Activated CD8-positive, alpha-beta T cell treated with anti-CD3 and anti-CD28 coated beads, Interleukin-2, amount 10 ng/mL, durations not matched to agents 7 days and 5 days (primary cell): ENCODE results near the gene DSC1. TPM values are rescaled to one million over a fixed set of nuclear protein-coding genes. Genes with fewer than 3 reads are reported as not detected.

ENCODE experiments used
- ATAC-seq: fragments of 150-1000 bp; cut with Tn5 transposase; one replicate; pipeline ENCODE4 v1.10.0; 2021; ENCODE audit warnings: moderate library complexity
- CTCF ChIA-PET: fragments of 350-600 bp; sonication (Branson Sonifier 250); formaldehyde crosslinking; loops from one replicate; lab custom pipeline; 2021; ENCODE audit warnings: antibody characterized with exemption; lab: Charles Lee
- POLR2A ChIA-PET: fragments of 350-600 bp; sonication (Branson Sonifier 250); formaldehyde crosslinking; loops from one replicate; lab custom pipeline; 2021; ENCODE audit warnings: antibody characterized with exemption; lab: Charles Lee
- DNase-seq: peaks from one replicate; pipeline ENCODE4 v3.0.0-alpha.2; 2020
- H3K27ac Mint-ChIP-seq: one replicate; pipeline ENCODE4 v1.8.0; 2021; ENCODE audit warnings: mild to moderate bottlenecking, mixed read lengths
- H3K27me3 Mint-ChIP-seq: one replicate; pipeline ENCODE4 v1.8.0; 2021; ENCODE audit warnings: low read depth, mixed read lengths
- H3K36me3 Mint-ChIP-seq: one replicate; pipeline ENCODE4 v1.8.0; 2021; ENCODE audit warnings: low read depth, mixed read lengths
- H3K4me1 Mint-ChIP-seq: one replicate; pipeline ENCODE4 v1.8.0; 2021; ENCODE audit warnings: low read depth, mixed read lengths
- H3K4me3 Mint-ChIP-seq: one replicate; pipeline ENCODE4 v1.8.0; 2021; ENCODE audit warnings: mild to moderate bottlenecking, mixed read lengths
- H3K9me3 Mint-ChIP-seq: one replicate; pipeline ENCODE4 v1.8.0; 2022; ENCODE audit warnings: mixed read lengths; ENCODE audit not compliant: insufficient read depth
- total RNA-seq, 2 experiments: library from RNA; stranded (reverse); gene quantifications; one replicate each; pipeline ENCODE4 v1.2.3, GENCODE V29; 2021

Gene DSC1
- total RNA-seq, 2 experiments from 2014 or later = 0.13 to 0.16 TPM

DNA sequence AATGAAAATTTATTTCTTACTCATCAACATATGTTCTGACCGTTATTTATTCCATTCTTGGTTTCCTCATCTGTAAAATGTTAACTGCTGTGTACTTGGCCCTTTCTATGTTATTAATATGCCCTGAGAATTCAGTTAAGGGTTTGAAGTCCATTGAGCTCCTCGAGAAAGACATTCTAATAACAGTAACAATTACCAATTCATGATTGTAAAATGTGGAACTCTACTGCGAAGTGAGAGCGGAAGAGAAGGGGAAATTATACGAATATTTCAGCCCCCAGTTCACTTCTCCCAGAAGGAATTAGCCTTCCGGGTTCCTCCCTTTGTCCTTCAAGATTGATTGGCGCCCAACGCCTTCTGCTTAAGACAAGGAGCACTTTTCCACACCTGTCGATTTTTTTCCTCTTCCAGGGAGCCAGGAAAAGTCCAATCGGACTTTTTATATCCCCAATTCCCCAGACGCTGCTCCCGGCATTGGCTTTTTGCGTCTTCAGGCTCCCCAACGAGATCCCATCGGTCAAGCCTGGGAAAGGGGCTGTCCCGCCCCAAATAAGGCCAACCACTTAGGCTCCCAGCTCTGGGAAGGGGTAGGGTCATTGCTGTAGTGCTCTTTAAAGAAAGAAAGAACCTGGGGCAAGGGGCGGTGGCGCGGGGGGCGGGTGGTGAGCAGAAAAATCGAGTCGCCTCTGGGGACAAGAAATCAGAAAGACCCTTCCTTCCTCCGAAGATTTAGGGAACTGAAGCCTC is 62.0 kb downstream of the DSC1 start:
- POLR2A ChIA-PET = no interaction called here
- no peak overlapping the region for H3K4me3 Mint-ChIP-seq

GRCh38 chr18:31099450-31100230 is 63.0 kb downstream of the DSC1 start:
- H3K4me1 Mint-ChIP-seq = no peaks in the 10 kb centered on the region
- DNase-seq = no peak
- POLR2A ChIA-PET = no interaction called here
- CTCF ChIA-PET = no interaction called here
- H3K36me3 Mint-ChIP-seq = no peaks in the 10 kb centered on the region
- H3K4me3 Mint-ChIP-seq = no peak overlapping the region
- H3K27me3 Mint-ChIP-seq = peaks cover 31% of the 10 kb centered on the region
- no peaks in the 10 kb centered on the region for H3K9me3 Mint-ChIP-seq
- ATAC-seq = no peak
- H3K27ac Mint-ChIP-seq = no peak overlapping the region

More for the DNA sequence above, 62.0 kb downstream of the DSC1 start:
- Mint-ChIP-seq H3K27ac (no peak overlapping the region), H3K27me3 (peaks cover 31% of the 10 kb centered on the region), H3K36me3 (no peaks in the 10 kb centered on the region), H3K4me1 (no peaks in the 10 kb centered on the region), H3K9me3 (no peaks in the 10 kb centered on the region)
- DNase-seq (no peak), ATAC-seq (no peak)
- CTCF ChIA-PET = no interaction called here

- Mint-ChIP-seq H3K27me3 (peaks cover 31% of the 10 kb centered on the region), H3K4me1 (no peaks in the 10 kb centered on the region), H3K36me3 (no peaks in the 10 kb centered on the region), H3K27ac (no peak overlapping the region), H3K9me3 (no peaks in the 10 kb centered on the region), H3K4me3 (no peak overlapping the region)
- no peak for ATAC-seq
- POLR2A ChIA-PET = no interaction called here
- CTCF ChIA-PET = no interaction called here
- DNase-seq = no peak
Measured at GRCh38 chr18:31098878-31099277, 63.8 kb downstream of the DSC1 start.

- Mint-ChIP-seq H3K27me3 (peaks cover 25% of the 10 kb centered on the region), H3K36me3 (no peaks in the 10 kb centered on the region), H3K4me3 (no peak overlapping the region), H3K4me1 (no peaks in the 10 kb centered on the region), H3K27ac (no peak overlapping the region), H3K9me3 (no peaks in the 10 kb centered on the region)
- ChIA-PET CTCF (no interaction called here), POLR2A (no interaction called here)
- DNase-seq = no peak
- no peak for ATAC-seq
Measured at GRCh38 chr18:31097666-31098065, 65.0 kb downstream of the DSC1 start.

- POLR2A ChIA-PET = no interaction called here
- no peak for DNase-seq
- Mint-ChIP-seq H3K27me3 (no peaks in the 10 kb centered on the region), H3K4me1 (no peaks in the 10 kb centered on the region), H3K27ac (no peak overlapping the region), H3K4me3 (no peak overlapping the region), H3K36me3 (no peaks in the 10 kb centered on the region), H3K9me3 (peaks cover 5% of the 10 kb centered on the region)
- ATAC-seq = no peak
- CTCF ChIA-PET = no interaction called here
Measured at GRCh38 chr18:31093880-31094279, 68.8 kb downstream of the DSC1 start.

GRCh38 chr18:31093294-31093693 is 69.4 kb downstream of the DSC1 start:
- ATAC-seq = no peak
- H3K27ac Mint-ChIP-seq = no peak overlapping the region
- ChIA-PET POLR2A (no interaction called here), CTCF (no interaction called here)
- H3K27me3 Mint-ChIP-seq = no peaks in the 10 kb centered on the region
- no peak for DNase-seq
- H3K4me1 Mint-ChIP-seq = no peaks in the 10 kb centered on the region
- H3K36me3 Mint-ChIP-seq = no peaks in the 10 kb centered on the region
- no peak overlapping the region for H3K4me3 Mint-ChIP-seq
- peaks cover 5% of the 10 kb centered on the region for H3K9me3 Mint-ChIP-seq

DNA sequence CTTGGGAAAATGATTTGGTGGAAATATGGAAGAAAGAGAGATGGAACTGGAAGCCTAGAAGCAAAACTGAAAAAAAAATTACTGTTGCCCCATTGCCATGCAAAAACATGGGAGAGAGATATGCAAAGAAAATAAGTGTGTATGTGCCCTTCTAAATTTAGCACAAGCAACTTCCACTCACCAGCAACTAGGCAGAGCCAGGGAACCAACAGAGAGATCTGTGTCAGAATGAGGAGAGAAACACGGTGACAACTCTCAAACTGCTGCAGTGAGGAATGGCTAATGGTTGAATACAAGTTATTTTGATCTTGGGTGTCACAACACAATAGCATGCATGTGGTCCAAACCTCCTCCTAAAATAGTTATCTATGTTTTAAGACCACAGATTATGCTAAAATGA is 71.3 kb downstream of the DSC1 start:
- Mint-ChIP-seq H3K9me3 (peaks cover 5% of the 10 kb centered on the region), H3K36me3 (no peaks in the 10 kb centered on the region), H3K4me3 (no peak overlapping the region), H3K27me3 (no peaks in the 10 kb centered on the region), H3K27ac (no peak overlapping the region), H3K4me1 (no peaks in the 10 kb centered on the region)
- CTCF ChIA-PET = no interaction called here
- POLR2A ChIA-PET = no interaction called here
- DNase-seq (no peak), ATAC-seq (no peak)

DNA sequence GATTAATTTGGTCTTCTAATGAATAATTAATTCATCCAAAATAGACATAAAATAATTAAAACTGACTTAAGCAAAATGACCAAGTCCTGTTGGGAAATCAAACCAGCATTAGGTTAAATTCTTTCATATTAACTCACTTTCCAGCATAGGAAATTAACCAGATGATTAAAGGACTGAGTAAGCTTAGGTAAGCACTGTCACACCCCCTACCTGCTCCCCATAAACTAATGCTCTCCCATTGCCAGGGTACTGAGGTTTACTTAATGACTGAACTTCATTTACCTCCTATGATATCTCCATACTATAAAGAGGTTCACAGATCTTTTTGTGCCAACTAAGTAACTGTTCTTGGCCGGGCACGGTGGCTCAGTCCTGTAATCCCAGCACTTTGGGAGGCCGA is 74.1 kb downstream of the DSC1 start:
- H3K27ac Mint-ChIP-seq = no peak overlapping the region
- no peaks in the 10 kb centered on the region for H3K4me1 Mint-ChIP-seq
- no peaks in the 10 kb centered on the region for H3K27me3 Mint-ChIP-seq
- DNase-seq = no peak
- no peak for ATAC-seq
- H3K4me3 Mint-ChIP-seq = no peak overlapping the region
- POLR2A ChIA-PET = no interaction called here
- no peaks in the 10 kb centered on the region for H3K36me3 Mint-ChIP-seq
- CTCF ChIA-PET = no interaction called here
- peaks cover 5% of the 10 kb centered on the region for H3K9me3 Mint-ChIP-seq

- ChIA-PET POLR2A (no interaction called here), CTCF (no interaction called here)
- no peaks in the 10 kb centered on the region for H3K27me3 Mint-ChIP-seq
- H3K9me3 Mint-ChIP-seq = peaks cover 9% of the 10 kb centered on the region
- no peaks in the 10 kb centered on the region for H3K36me3 Mint-ChIP-seq
- H3K27ac Mint-ChIP-seq = no peak overlapping the region
- no peak for ATAC-seq
- H3K4me3 Mint-ChIP-seq = no peak overlapping the region
- H3K4me1 Mint-ChIP-seq = no peaks in the 10 kb centered on the region
- DNase-seq = no peak
Measured at GRCh38 chr18:31079973-31080372, 82.7 kb downstream of the DSC1 start.

Other genes with a start within 250 kb of the DSC1 start
- gene DSC3, start 120.1 kb downstream of the DSC1 start, total RNA-seq = not detected
- not detected for gene DSC2, start 60.4 kb downstream of the DSC1 start, total RNA-seq
- not detected for gene DSG1, start 155.3 kb upstream of the DSC1 start, total RNA-seq
- gene DSG4, start 213.9 kb upstream of the DSC1 start, total RNA-seq = not detected